ENCODE data around the gene FSD1.

DNA sequence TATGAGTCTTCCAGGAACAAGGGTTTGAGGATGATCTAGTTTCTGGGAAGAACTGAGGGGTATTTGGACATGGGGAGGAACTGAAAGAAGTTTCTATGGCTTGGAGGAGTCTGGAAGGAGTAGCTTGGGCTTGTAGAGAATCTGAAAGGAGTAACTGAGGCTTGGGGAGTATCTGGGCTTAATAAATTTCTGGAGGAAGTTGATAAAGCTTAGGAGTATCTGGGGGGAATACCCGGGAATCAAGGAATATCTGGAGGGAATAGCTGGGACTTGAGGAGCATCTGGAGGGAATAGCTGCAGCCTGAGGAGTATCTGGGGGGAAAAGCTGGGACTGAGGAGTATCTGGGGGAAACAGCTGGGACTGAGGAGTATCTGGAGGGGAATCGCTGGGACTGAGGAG lies 16.0 kb downstream of the FSD1 start:
- no peak for TF ChIP-seq CTCF (IDR thresholded peaks at IDR 0.05 in 4 of 5, conservative IDR thresholded peaks at IDR 0.05 in 1 of 5)
- no peak for TF ChIP-seq POLR2A (IDR thresholded peaks at IDR 0.05)
